HG03378 (cell line): ENCODE measurements around the gene SPHKAP.
"Not testable (repeated sequence)": the region's sequence is repeated elsewhere in the genome, so short reads cannot be mapped to it uniquely, and the experiment has no call there.

Experiments
- ATAC-seq: cut with Tn5 transposase; IDR thresholded peaks from one replicate; pipeline ENCODE4 v1.9.1; 2021; ENCODE audit warnings: mild to moderate bottlenecking, moderate library complexity; ENCODE audit not compliant: unreplicated experiment

SPHKAP gene

GRCh38 chr2:228181098-228182019, at the start of gene SPHKAP:
TSS of gene SPHKAP (minus strand) at chr2:228181687. CDS start at chr2:228181598, 89 bp downstream.
- no peak for ATAC-seq

DNA sequence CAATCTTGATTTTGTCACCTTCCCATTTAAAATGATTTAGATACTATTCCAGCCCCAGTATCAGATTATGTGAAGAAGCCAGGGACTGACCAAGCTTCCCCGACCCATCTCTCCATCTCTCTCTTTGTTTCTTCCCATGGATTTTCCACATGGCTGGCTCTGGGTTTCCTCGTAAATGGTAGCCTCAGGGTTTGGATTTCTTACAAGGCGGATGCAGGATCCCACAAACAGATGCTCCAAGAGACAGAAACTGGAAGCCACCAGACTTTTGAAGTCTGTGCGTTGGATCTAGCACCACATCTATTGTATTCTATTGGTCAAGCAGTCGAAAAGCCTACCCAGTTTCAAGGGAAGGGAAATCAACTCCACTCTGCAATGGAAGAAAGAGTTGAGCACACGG, 46.0 kb upstream of the SPHKAP start:
- ATAC-seq, result no peak

DNA sequence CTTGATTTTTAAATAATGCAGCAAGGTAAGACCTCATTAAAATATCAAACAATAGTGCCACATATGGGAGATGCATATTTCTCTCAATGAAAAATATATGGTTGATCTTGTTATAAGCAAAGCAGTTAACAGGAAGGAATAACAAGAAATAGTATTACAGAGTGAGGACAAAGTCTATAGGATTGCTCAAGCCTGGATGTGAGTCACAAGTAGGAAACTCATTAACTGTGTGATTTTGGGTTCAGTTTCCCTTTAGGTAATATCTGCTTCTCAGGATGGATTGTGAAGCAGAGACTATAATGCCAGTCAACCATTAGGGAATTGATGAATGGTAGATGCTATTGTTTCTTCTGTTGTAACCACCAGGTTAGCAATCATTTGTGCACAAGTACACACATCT, 42.9 kb upstream of the SPHKAP start:
- ATAC-seq, result no peak

GRCh38 chr2:228218593-228218992, 37.1 kb upstream of the SPHKAP start:
- not testable (repeated sequence) for ATAC-seq

- no peak for ATAC-seq
Measured at GRCh38 chr2:228197504-228197903, 16.0 kb upstream of the SPHKAP start.

GRCh38 chr2:228180181-228181097, 1.0 kb downstream of the SPHKAP start:
- ATAC-seq, result no peak

DNA sequence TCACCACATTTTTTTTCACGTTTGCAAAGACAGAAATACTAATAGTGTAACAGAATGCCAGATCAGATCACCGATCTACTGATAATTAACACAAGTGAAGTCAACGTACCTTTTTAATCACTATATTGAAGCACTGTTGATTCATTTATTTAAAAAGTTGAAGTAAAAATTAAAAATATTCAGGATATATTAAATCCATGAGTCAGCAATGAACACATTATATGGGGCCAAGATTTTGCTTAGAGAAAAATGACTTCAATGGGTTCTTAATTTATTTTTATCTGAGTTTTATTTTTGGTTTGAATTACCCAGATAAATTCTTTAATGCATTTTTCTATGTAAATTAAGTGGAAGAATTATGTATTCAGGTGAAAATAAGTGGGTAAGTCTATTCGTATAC, 14.2 kb downstream of the SPHKAP start:
- ATAC-seq, result no peak

- no peak for ATAC-seq
Measured at GRCh38 chr2:228164718-228165117, 16.8 kb downstream of the SPHKAP start.

DNA sequence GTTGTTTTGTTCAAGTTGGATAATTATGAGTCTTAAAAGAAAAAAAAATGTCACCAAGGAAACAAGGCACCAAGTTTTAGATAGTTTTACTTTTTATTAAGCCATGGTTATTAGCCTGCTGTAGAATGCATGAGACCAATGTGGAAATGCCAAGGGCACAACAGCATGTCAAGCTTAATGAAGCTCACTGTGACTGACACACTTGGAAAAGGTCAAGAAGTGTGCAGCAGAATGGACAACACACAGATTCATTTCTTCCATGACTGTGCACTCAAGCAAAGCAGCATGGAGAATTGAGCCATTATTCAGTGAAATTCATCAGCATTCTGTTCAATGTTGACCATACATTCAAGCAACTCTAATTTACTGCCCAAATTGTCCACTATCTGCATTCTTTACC, 23.6 kb downstream of the SPHKAP start:
- no peak for ATAC-seq

DNA sequence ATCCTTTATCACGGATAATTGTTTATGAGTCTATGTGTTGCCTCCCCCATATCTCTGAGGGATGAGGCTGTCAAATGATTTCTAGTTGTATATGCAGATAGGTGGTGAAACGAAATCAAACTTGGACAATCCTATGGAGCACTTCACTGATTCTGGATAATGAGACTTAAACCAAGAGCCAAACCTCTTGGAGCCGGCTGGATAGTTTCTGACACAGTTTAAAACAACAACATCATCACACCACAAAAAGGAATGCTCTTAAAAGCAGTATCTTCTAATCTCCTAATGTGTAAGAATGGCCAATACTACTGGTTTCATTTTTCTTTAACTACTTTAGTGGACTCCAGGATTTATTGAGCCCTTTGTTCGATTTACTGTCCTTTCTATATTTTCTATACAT, 36.5 kb downstream of the SPHKAP start:
- ATAC-seq, result no peak

- ATAC-seq, result peak; percentile 99
Measured at GRCh38 chr2:228140934-228141528, 40.5 kb downstream of the SPHKAP start.

DNA sequence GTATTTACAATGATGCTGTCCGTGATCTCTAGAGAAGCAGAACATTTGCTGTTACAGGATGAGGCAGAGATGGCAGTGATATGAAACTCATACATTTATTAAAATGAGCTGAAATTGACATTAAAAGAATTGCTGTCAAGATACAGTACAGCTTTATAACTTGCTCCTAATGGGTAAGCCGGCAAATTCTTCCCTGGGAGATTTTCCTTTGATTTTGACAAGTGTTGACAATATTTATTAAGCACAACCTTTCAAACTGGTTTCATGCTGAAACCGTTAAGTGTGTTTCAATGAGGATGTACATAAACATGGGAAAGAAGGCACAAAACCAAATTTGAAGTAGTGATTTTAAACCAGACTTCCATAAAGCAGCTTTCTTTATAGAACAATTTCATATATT, 45.5 kb downstream of the SPHKAP start:
- ATAC-seq, result no peak

- no peak for ATAC-seq
Measured at GRCh38 chr2:228135300-228135699, 46.2 kb downstream of the SPHKAP start.

DNA sequence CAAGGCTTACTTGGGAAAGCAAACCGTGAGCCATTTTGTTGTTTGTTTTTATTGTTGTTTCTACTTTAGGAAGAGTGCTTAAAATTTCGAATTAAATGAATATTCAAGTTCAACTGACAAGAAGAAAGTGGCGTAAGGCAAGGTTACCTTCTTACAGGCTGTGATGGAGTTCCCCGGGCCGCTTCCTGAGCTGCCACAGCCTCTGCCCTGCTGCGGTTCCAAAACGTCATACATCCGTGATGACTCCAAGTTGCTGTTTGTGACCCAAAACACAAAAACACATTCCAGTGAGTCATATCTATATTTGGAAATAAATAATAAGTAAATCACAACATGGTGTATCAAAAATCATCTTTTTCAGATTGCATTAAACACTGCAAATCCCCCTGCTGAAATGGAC, 49.7 kb downstream of the SPHKAP start:
- ATAC-seq, result no peak

- no peak for ATAC-seq
Measured at GRCh38 chr2:228126401-228126800, 55.1 kb downstream of the SPHKAP start.

DNA sequence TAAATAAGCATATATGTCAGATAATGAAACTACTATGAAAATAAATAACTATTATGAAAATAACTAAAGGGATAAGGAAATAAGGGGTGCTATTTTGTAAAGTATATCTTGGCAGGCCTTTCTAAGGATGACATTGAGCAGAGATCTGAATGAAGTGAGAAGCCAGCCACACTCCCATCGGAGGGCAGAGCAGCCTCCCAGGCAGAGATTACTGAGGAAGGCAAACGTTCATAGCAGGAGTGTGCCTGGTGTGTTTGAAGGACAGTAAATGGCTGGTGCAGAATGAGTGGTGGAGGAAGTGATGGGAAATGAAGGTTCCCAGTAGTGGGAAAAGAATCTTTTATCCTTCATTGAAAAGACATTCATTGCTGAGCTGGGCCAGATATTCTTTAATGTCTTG, 62.5 kb downstream of the SPHKAP start:
- ATAC-seq, result no peak

DNA sequence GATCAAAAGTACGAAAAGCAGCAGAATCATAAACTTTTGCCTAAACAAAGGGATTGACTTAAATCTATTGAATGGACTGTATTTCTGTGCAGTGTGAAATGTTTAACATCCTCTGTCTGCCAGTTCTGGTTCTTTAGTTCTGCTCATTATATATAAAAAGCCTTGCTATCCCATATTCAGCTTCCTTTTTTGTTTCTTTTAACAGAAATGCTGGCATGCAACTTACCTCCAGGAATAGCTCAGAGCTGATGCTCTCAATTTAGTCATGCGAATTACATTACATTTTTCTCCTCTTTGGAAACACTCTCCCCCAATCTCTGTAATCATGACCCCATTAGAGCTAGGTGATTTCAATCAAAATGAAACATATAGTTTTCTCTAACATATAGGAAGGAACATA, 73.6 kb downstream of the SPHKAP start:
- no peak for ATAC-seq

DNA sequence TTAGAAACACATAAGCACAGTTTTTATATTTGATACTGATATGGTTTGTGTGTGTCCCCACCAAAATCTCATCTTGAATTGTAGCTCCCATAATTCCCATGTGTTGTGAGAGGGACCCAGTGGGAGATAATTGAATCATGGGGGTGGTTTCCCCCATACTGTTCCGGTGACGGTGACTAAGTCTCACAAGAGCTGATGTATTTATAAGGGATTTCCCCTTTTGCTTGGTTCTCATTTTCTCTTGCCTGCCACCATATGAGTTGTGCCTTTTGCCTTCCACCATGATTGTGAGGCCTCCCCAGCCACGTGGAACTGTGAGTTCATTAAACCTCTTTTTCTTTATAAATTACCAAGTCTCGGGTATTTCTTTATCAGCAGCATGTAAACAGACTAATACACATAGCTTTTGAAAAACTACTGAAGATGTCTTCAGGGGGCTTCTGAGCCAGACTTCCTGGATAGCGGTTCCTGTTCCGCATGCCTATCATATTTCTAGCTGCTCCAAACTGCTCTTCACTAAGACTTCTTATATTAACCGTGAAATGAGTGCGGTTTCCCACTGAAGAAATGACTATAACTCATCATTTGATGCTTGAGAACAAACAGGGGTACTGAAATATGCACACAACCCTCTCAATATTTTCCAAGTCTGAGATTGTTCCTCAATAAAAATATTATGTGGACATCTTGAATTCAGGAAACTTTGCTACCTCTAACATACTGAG, 75.8 kb downstream of the SPHKAP start:
- ATAC-seq, result no peak

- ATAC-seq, result no peak
Measured at GRCh38 chr2:228104215-228104614, 77.3 kb downstream of the SPHKAP start.

GRCh38 chr2:228103379-228103778, 78.1 kb downstream of the SPHKAP start:
- ATAC-seq, result no peak

DNA sequence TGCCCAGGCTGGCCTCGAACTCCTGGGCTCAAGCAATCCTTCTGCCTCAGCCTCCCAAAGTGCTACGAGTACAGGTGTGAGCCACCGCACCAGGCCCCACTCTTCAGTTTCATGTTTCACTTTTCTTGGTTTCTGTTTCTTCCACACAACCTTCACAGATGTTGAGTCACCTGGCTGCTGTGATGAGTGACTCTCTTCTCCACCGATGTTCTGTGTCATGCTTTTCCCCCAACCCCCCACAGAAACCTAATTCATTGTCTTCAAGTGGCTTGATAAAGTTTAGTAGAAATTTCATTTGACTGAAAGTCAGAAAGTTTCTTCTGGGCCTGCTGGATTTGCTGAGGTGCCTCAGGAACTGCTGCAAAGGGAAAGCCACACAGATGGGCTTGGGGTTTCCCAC, 78.5 kb downstream of the SPHKAP start:
- no peak for ATAC-seq
